ENCODE measurements around the gene DNAL4. TPM values are rescaled to one million over a fixed set of nuclear protein-coding genes. Genes with fewer than 3 reads are reported as not detected.

Gene DNAL4
- total RNA-seq, 1 experiment from 2014 or later = 8.3 TPM

DNA sequence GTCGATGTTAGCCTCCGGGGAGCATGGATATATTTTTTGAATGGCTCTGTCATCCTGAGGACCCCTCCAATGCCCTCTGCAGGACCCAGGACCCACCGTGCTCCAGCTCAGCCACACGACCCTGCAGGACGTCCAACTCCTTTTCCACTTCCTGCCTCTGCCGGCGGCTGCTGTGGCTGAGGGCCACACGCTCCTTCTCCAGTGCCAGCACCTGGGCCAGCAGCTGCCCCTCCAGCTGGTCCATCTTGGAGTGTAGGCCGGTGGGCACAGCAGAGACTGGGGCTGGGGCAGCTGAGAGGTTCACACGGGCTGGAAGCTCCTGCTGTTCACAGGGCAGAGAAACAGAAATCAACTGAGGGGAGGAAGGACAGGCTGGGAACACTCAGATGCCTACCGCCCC is 34.2 kb upstream of the DNAL4 start:
- WGBS (ENCODE audit: extremely low coverage, insufficient read length, low lambda C conversion rate) = no CpG with 5 or more reads among the region's 11 CpGs
- H3K4me2 ChIP-seq (ENCODE audit: insufficient read depth, insufficient read length, low read length) = no peak overlapping the region
- no peaks in the 10 kb centered on the region for H3K79me2 ChIP-seq (ENCODE audit: insufficient read depth, low read length)
- H3K9me3 ChIP-seq (ENCODE audit: control insufficient read depth, low read depth, low read length) = no peaks in the 10 kb centered on the region
- no peak overlapping the region for H4K5ac ChIP-seq (ENCODE audit: insufficient read length, low read depth, low read length)
- H2BK20ac ChIP-seq (ENCODE audit: low read depth, low read length, poor library complexity, severe bottlenecking) = no peak overlapping the region
- TF ChIP-seq, protein P1, sequence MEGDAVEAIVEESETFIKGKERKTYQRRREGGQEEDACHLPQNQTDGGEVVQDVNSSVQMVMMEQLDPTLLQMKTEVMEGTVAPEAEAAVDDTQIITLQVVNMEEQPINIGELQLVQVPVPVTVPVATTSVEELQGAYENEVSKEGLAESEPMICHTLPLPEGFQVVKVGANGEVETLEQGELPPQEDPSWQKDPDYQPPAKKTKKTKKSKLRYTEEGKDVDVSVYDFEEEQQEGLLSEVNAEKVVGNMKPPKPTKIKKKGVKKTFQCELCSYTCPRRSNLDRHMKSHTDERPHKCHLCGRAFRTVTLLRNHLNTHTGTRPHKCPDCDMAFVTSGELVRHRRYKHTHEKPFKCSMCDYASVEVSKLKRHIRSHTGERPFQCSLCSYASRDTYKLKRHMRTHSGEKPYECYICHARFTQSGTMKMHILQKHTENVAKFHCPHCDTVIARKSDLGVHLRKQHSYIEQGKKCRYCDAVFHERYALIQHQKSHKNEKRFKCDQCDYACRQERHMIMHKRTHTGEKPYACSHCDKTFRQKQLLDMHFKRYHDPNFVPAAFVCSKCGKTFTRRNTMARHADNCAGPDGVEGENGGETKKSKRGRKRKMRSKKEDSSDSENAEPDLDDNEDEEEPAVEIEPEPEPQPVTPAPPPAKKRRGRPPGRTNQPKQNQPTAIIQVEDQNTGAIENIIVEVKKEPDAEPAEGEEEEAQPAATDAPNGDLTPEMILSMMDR (conservative IDR thresholded peaks at IDR 0.05) = no peak
- H4K20me1 ChIP-seq (ENCODE audit: control insufficient read depth, insufficient read depth, insufficient read length) = no peaks in the 10 kb centered on the region
- no peak overlapping the region for H3K23ac ChIP-seq (ENCODE audit: insufficient read length, low read depth, low read length)
- H2BK120ac ChIP-seq (ENCODE audit: low read depth, low read length, poor library complexity, severe bottlenecking) = no peak overlapping the region
- no peaks in the 10 kb centered on the region for H3K27me3 ChIP-seq (ENCODE audit: insufficient read depth, low read length)
- no peak overlapping the region for H4K8ac ChIP-seq (replicated peaks; ENCODE audit: insufficient read length, low read depth, low read length)
- H3K27ac ChIP-seq (ENCODE audit: insufficient read length, low read depth, low read length) = no peak overlapping the region
- no peak overlapping the region for H3K4me3 Mint-ChIP-seq
- H3T11ph ChIP-seq (ENCODE audit: low read length) = no peak overlapping the region
- no peaks in the 10 kb centered on the region for H3K36me3 Mint-ChIP-seq (ENCODE audit: insufficient read depth in 1 of 3, low read depth in 3 of 3)
- no peaks in the 10 kb centered on the region for H3K9me3 Mint-ChIP-seq
- H3K9ac ChIP-seq (ENCODE audit: extremely low read depth, insufficient read length, low read length) = no peak overlapping the region
- no peak overlapping the region for H2BK15ac ChIP-seq (ENCODE audit: low read depth, low read length)
- no peaks in the 10 kb centered on the region for H3K4me1 ChIP-seq (ENCODE audit: insufficient read depth, low read length)
- H3K56ac ChIP-seq (ENCODE audit: insufficient read length, low read depth, low read length) = no peak overlapping the region
- no peak overlapping the region for H2AFZ ChIP-seq (ENCODE audit: low read length)
- H3K27ac Mint-ChIP-seq = no peak overlapping the region
- H2BK12ac ChIP-seq (ENCODE audit: insufficient read length, low read depth, low read length) = no peak overlapping the region
- H4K91ac ChIP-seq (ENCODE audit: insufficient read length, low read depth, low read length) = no peak overlapping the region
- H3K27me3 Mint-ChIP-seq (ENCODE audit: low read depth) = peaks cover 2% of the 10 kb centered on the region; the same call in 1 of the 2 replicates
- H3K23me2 ChIP-seq (ENCODE audit: insufficient read length, low read depth, low read length, poor library complexity, severe bottlenecking) = no peaks in the 10 kb centered on the region
- H3K79me1 ChIP-seq (ENCODE audit: insufficient read depth, low read depth, low read length, poor library complexity, severe bottlenecking) = no peaks in the 10 kb centered on the region
- H2AK5ac ChIP-seq (ENCODE audit: insufficient read length, low read length) = no peak overlapping the region
- no peak overlapping the region for H2BK5ac ChIP-seq (ENCODE audit: insufficient read length, low read length)
- H3K4ac ChIP-seq (ENCODE audit: low read depth, low read length) = no peak overlapping the region
- no peak overlapping the region for H3K18ac ChIP-seq (ENCODE audit: insufficient read length, low read depth, low read length)
- H3K4me1 Mint-ChIP-seq = peaks cover 20 to 25% of the 10 kb centered on the region in 2 experiments
- DNase-seq = no peak
- no peak overlapping the region for H3K14ac ChIP-seq (ENCODE audit: insufficient read depth, low read length)
